ENCODE measurements around the gene FBF1. TPM values are rescaled to one million over a fixed set of nuclear protein-coding genes. Genes with fewer than 3 reads are reported as not detected.

The FBF1 gene
- total RNA-seq, 1 experiment from 2014 or later = 33.6 TPM

DNA sequence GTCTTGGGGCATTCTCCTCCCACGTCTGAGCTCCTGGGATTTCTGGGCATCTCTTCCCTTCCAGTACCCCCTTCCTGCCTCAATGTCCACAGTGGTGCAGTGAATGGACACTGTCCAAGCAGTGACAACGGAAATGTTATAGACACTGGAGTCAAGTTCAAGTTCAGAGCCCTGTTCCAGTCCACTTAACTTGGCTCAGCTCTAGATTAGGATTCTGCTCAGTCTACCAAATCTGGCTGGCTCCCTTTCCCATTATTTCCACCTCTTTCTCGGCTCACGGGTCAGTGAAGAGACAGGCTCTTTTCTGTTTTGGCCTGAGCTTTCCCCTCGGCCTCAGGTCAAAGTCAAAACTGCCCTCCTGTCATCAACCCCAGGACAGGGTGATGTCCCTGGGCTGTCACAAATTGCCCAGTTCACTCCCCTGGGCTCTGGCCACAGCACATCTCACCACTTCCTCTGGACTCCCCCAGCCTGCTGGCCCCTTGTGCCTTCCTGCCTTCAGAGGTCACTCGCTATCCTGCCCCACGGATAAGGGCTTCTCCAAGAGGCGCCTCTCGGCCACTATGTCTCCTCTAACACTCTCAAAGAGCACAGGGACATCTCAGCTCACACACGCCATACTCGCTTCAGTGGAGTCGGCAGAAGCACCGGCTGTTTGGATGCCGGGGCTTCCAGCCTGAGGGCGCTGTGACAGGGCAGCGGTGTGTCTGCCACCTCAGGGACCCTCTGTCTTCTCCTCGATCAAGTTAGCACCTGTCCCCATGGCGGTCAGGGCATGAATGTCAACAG is 18.5 kb downstream of the FBF1 start:
- H3K4me3 Mint-ChIP-seq (ENCODE audit: low read depth, unreplicated experiment) = no peak overlapping the region
- no peaks in the 10 kb centered on the region for H3K9me3 Mint-ChIP-seq (ENCODE audit: low read depth, unreplicated experiment)
- no peaks in the 10 kb centered on the region for H3K27me3 Mint-ChIP-seq (ENCODE audit: unreplicated experiment)
- peaks cover under 1% of the 10 kb centered on the region for H3K36me3 Mint-ChIP-seq (ENCODE audit: insufficient read depth, unreplicated experiment)
- no TSS peak for BruUV-seq (replicated peaks)
- TF ChIP-seq, protein P1, sequence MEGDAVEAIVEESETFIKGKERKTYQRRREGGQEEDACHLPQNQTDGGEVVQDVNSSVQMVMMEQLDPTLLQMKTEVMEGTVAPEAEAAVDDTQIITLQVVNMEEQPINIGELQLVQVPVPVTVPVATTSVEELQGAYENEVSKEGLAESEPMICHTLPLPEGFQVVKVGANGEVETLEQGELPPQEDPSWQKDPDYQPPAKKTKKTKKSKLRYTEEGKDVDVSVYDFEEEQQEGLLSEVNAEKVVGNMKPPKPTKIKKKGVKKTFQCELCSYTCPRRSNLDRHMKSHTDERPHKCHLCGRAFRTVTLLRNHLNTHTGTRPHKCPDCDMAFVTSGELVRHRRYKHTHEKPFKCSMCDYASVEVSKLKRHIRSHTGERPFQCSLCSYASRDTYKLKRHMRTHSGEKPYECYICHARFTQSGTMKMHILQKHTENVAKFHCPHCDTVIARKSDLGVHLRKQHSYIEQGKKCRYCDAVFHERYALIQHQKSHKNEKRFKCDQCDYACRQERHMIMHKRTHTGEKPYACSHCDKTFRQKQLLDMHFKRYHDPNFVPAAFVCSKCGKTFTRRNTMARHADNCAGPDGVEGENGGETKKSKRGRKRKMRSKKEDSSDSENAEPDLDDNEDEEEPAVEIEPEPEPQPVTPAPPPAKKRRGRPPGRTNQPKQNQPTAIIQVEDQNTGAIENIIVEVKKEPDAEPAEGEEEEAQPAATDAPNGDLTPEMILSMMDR (IDR thresholded peaks at IDR 0.05; ENCODE audit: unreplicated experiment) = no peak
- no peak overlapping the region for H3K27ac Mint-ChIP-seq (ENCODE audit: unreplicated experiment)
- CTCF ChIA-PET = no interaction called here
- intact Hi-C loops (cut with micrococcal nuclease; ENCODE audit: unreplicated experiment) = no loop called here
- H3K4me1 Mint-ChIP-seq (ENCODE audit: low read depth, unreplicated experiment) = no peaks in the 10 kb centered on the region
- no peak for DNase-seq

DNA sequence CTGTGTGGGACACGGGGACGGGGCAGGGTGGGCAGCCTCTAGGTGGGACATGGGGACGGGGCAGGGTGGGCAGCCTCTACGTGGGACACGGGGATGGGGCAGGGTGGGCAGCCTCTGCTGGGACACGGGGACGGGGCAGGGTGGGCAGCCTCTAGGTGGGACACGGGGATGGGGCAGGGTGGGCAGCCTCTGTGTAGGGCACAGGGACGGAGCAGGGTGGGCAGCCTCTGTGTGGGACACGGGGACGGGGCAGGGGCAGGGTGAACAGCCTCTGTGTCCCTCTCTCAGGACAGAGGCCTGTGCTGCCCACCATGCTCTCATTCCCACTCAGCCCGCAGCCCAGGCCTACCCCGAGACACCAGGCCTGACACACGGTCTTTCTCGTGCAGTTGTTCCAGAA is 19.2 kb downstream of the FBF1 start:
- BruUV-seq (replicated peaks) = no TSS peak
- no peak overlapping the region for H3K4me3 Mint-ChIP-seq (ENCODE audit: low read depth, unreplicated experiment)
- DNase-seq = no peak
- CTCF ChIA-PET = no interaction called here
- no peaks in the 10 kb centered on the region for H3K27me3 Mint-ChIP-seq (ENCODE audit: unreplicated experiment)
- H3K27ac Mint-ChIP-seq (ENCODE audit: unreplicated experiment) = no peak overlapping the region
- H3K9me3 Mint-ChIP-seq (ENCODE audit: low read depth, unreplicated experiment) = no peaks in the 10 kb centered on the region
- no peaks in the 10 kb centered on the region for H3K4me1 Mint-ChIP-seq (ENCODE audit: low read depth, unreplicated experiment)
- intact Hi-C loops (cut with micrococcal nuclease; ENCODE audit: unreplicated experiment) = no loop called here
- TF ChIP-seq, protein P1 (IDR thresholded peaks at IDR 0.05; ENCODE audit: unreplicated experiment) = no peak
- peaks cover 5% of the 10 kb centered on the region for H3K36me3 Mint-ChIP-seq (ENCODE audit: insufficient read depth, unreplicated experiment)

DNA sequence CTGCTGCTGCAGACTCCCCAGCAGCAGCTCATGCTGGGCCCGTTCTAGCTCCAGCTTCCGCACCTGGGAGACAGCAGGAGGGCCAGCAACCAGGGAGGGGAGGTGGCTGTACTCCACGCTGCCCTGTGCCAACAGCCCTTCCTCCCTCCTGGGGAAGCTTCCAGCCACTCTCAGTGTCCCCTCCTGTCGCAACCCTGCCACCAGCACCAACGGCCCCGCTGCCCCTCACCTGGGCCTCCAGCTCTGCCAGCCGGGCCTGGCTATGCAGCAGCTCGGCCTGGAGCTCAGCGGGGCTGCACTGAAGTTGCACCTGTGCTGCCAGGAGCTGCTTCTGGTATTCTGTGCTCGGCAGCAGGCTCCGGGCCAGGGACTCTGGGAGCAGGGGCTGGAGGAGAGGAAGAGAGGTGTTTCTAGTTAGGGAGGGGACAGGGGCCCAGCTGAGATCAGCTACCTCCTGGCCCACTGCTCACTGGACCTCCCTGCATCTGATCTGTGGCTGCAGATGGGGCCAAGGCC is 20.7 kb downstream of the FBF1 start:
- H3K4me3 Mint-ChIP-seq (ENCODE audit: low read depth, unreplicated experiment) = no peak overlapping the region
- H3K27me3 Mint-ChIP-seq (ENCODE audit: unreplicated experiment) = no peaks in the 10 kb centered on the region
- CTCF ChIA-PET = interaction anchor here (0.6 to 1.1 kb wide), 2 partner anchors 14 to 59 kb away, joined by 3 to 7 read pairs; partner anchors contain the start of genes ACOX1 and TEN1
- BruUV-seq (replicated peaks) = no TSS peak
- TF ChIP-seq, protein P1 (IDR thresholded peaks at IDR 0.05; ENCODE audit: unreplicated experiment) = no peak
- no peaks in the 10 kb centered on the region for H3K4me1 Mint-ChIP-seq (ENCODE audit: low read depth, unreplicated experiment)
- peaks cover 5% of the 10 kb centered on the region for H3K36me3 Mint-ChIP-seq (ENCODE audit: insufficient read depth, unreplicated experiment)
- no peak for DNase-seq
- no peaks in the 10 kb centered on the region for H3K9me3 Mint-ChIP-seq (ENCODE audit: low read depth, unreplicated experiment)
- intact Hi-C loops (cut with micrococcal nuclease; ENCODE audit: unreplicated experiment) = no loop called here
- H3K27ac Mint-ChIP-seq (ENCODE audit: unreplicated experiment) = no peak overlapping the region

DNA sequence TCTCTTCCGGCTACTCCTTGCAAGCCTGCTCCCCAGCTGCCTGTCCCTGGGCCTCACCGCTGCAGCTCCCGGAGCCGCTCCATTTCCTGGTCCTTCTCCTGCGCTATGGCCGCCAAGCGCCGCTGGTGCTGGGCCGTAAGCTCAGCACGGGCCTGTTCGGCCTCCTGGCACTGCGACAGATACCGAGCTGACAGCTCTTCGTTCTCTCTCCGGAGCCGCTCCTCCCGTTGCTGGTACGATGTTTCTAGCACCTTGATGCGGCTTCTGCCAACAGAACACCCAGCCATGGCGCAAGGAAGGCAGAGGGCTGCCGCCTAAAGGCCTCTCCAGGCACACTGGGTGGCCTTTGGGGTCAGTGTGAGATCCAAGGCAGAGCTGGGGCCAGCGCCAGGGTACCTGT is 21.2 kb downstream of the FBF1 start:
- Mint-ChIP-seq H3K9me3 (ENCODE audit: low read depth, unreplicated experiment) (no peaks in the 10 kb centered on the region), H3K4me1 (ENCODE audit: low read depth, unreplicated experiment) (no peaks in the 10 kb centered on the region), H3K27ac (ENCODE audit: unreplicated experiment) (no peak overlapping the region), H3K4me3 (ENCODE audit: low read depth, unreplicated experiment) (no peak overlapping the region), H3K27me3 (ENCODE audit: unreplicated experiment) (no peaks in the 10 kb centered on the region), H3K36me3 (ENCODE audit: insufficient read depth, unreplicated experiment) (peaks cover 5% of the 10 kb centered on the region)
- DNase-seq = no peak
- TF ChIP-seq, protein P1 (IDR thresholded peaks at IDR 0.05; ENCODE audit: unreplicated experiment) = no peak
- CTCF ChIA-PET = interaction anchor here (0.6 kb wide), 1 partner anchor 15 kb away, joined by 7 read pairs; no protein-coding TSS in a partner anchor
- intact Hi-C loops (cut with micrococcal nuclease; ENCODE audit: unreplicated experiment) = no loop called here
- BruUV-seq (replicated peaks) = no TSS peak

Data from Calu3 (cell line).